Measurements from ENCODE around the gene LRRFIP2.

LRRFIP2 gene

GRCh38 chr3:37074178-37074577 is 100.2 kb downstream of the LRRFIP2 start:
- H3K4me3 ChIP-seq (ENCODE audit: low read depth, low read length), result no peak overlapping the region
- ChIA-PET POLR2A (no interaction called here), CTCF (no interaction called here)
- no peak for DNase-seq (ENCODE audit: low read depth, low spot score)
- no peak for TF ChIP-seq CTCF (IDR thresholded peaks at IDR 0.05; ENCODE audit: insufficient read depth, low read length, missing control alignments)

- H3K4me3 ChIP-seq (ENCODE audit: low read depth, low read length), result peak overlapping the region; percentile 35
- peak; percentile 80 for DNase-seq (ENCODE audit: low read depth, low spot score)
- TF ChIP-seq CTCF (IDR thresholded peaks at IDR 0.05; ENCODE audit: insufficient read depth, low read length, missing control alignments), result no peak
- ChIA-PET CTCF (no interaction called here), POLR2A (no interaction called here)
Observed at GRCh38 chr3:37072892-37073291, 101.5 kb downstream of the LRRFIP2 start.

- ChIA-PET CTCF (no interaction called here), POLR2A (no interaction called here)
- TF ChIP-seq CTCF (IDR thresholded peaks at IDR 0.05; ENCODE audit: insufficient read depth, low read length, missing control alignments), result no peak
Observed at GRCh38 chr3:37071921-37072320, 102.5 kb downstream of the LRRFIP2 start.

GRCh38 chr3:37068031-37068430 is 106.4 kb downstream of the LRRFIP2 start:
- H3K4me3 ChIP-seq (ENCODE audit: low read depth, low read length), result no peak overlapping the region
- no peak for TF ChIP-seq CTCF (IDR thresholded peaks at IDR 0.05; ENCODE audit: insufficient read depth, low read length, missing control alignments)
- no peak for DNase-seq (ENCODE audit: low read depth, low spot score)
- ChIA-PET POLR2A (no interaction called here), CTCF (interaction anchor here (1.0 kb wide), 1 partner anchor 14 kb away, joined by 3 read pairs; no protein-coding TSS in a partner anchor)

More at GRCh38 chr3:37071921-37072320, 102.5 kb downstream of the LRRFIP2 start:
- no peak overlapping the region for H3K4me3 ChIP-seq (ENCODE audit: low read depth, low read length)
- DNase-seq (ENCODE audit: low read depth, low spot score), result no peak

GRCh38 chr3:37067577-37067976 is 106.8 kb downstream of the LRRFIP2 start:
- ChIA-PET CTCF (interaction anchor here (1.0 kb wide), 1 partner anchor 14 kb away, joined by 3 read pairs; no protein-coding TSS in a partner anchor), POLR2A (no interaction called here)
- no peak overlapping the region for H3K4me3 ChIP-seq (ENCODE audit: low read depth, low read length)
- no peak for DNase-seq (ENCODE audit: low read depth, low spot score)
- TF ChIP-seq CTCF (IDR thresholded peaks at IDR 0.05; ENCODE audit: insufficient read depth, low read length, missing control alignments), result no peak

GRCh38 chr3:37064747-37065146 is 109.6 kb downstream of the LRRFIP2 start:
- POLR2A ChIA-PET, result no interaction called here

More at GRCh38 chr3:37064747-37065146, 109.6 kb downstream of the LRRFIP2 start:
- DNase-seq (ENCODE audit: low read depth, low spot score), result no peak
- H3K4me3 ChIP-seq (ENCODE audit: low read depth, low read length), result no peak overlapping the region
- TF ChIP-seq CTCF (IDR thresholded peaks at IDR 0.05; ENCODE audit: insufficient read depth, low read length, missing control alignments), result no peak
- CTCF ChIA-PET, result interaction anchor here (0.7 to 1.8 kb wide), 5 partner anchors 9 to 149 kb away, joined by 3 to 7 read pairs (median 3); no protein-coding TSS in a partner anchor
